ENCODE measurements around the gene ITGB1.
A peak's percentile ranks its signal among the peaks of the same experiment; 100 is the strongest.

ITGB1 gene

GRCh38 chr10:32959006-32959920, 1.2 kb upstream of the ITGB1 start:
- Histone ChIP-seq H3K9me3 (no peaks in the 10 kb centered on the region), H3K4me1 (peaks cover 6% of the 10 kb centered on the region), H3K36me3 (peaks cover 3% of the 10 kb centered on the region; the same call in 1 of the 2 replicates), H3K27me3 (no peaks in the 10 kb centered on the region), H3K4me3 (ENCODE audit: low read depth, low read length) (peak overlapping the region; percentile 96)
- TF ChIP-seq CTCF (IDR thresholded peaks at IDR 0.05; ENCODE audit: low read depth, low read length), result no peak
- no peak for DNase-seq

DNA sequence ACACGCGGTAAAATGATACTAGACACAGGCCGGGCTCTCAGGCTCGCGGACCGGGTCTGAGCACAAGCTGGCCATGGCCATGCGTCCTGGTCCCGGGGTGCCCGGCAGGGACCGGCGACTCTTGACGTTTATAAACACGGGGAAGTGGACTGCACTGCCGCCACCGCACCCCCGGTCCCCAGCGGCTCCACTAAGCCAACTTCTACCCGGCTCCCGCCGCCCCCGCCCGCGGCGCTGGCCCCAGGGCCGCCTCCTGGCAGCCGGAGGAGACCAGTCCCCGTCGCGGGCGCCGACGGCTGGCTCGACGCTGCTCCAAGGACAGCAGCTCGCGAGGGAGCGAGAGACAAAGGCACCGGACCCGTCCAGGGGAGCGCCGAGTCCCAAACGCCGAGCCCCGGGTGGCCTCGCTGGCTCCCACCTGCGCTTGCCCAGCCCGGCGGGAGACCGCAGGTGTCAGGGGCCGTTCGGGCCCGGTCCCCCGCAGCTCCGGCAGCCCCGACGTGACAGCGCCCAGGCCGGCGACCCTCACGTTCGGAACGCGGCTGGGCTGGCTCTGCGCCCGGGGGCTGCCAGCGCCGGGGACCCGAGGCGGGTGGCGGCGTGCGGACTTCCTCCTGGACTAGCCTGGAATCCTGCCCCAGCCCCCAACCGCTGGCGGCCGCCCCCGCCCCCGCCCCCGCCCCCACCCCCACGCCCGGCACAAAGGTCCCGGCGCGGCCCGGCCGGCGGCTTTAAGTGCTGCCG, 517 bp downstream of the ITGB1 start:
- DNase-seq, result peak; percentile 52
- Histone ChIP-seq H3K36me3 (peaks cover 3% of the 10 kb centered on the region; the same call in 1 of the 2 replicates), H3K4me3 (ENCODE audit: low read depth, low read length) (peak overlapping the region; percentile 96), H3K27me3 (no peaks in the 10 kb centered on the region), H3K4me1 (peaks cover 6% of the 10 kb centered on the region), H3K9me3 (no peaks in the 10 kb centered on the region)
- no peak for TF ChIP-seq CTCF (IDR thresholded peaks at IDR 0.05; ENCODE audit: low read depth, low read length)

DNA sequence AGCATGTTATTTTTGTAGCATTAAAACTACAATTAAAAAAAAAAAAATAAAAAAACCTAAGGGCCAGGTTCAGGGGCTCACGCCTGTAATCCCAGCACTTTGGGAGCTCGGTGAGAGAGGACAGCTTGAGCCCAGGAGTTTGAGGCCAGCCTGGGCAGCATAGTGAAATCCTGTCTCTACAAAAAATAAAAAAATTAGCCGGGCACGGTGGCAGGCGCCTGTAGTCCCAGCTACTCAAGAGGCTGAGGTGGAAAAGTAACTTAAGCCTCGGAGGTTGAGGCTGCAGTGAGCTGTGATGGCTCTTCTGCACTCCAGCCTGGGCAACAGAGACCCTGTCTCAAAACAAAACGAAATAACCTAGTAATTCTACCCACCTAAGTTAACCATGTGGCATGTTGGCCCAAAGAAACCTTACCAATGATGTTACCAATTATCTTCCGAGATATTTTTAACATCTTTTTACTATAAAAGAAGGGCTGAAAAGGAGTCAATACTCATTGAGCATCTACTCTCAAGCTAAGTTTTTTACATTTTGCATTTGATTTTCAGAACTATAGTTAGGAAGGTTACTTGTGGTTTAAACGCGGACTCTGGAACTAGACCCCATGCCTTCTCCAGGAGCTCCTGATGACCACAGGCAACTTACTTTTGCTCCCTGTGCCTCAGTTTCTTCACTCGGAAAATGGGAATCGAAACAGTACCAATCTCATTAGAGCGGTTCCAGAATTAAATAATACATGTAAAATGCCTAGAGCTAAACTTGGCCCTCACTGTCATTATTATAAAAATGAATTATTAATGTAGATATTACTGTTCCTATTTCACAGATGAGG, 1.4 kb downstream of the ITGB1 start:
- TF ChIP-seq CTCF (IDR thresholded peaks at IDR 0.05; ENCODE audit: low read depth, low read length), result no peak
- H3K4me1 ChIP-seq, result peaks cover 6% of the 10 kb centered on the region

GRCh38 chr10:32955790-32956189, 2.2 kb downstream of the ITGB1 start:
- no peaks in the 10 kb centered on the region for H3K27me3 ChIP-seq
- peaks cover 3% of the 10 kb centered on the region; the same call in 1 of the 2 replicates for H3K36me3 ChIP-seq
- H3K4me3 ChIP-seq (ENCODE audit: low read depth, low read length), result peak overlapping the region; percentile 96
- DNase-seq, result no peak
- no peaks in the 10 kb centered on the region for H3K9me3 ChIP-seq
- no peak for TF ChIP-seq CTCF (IDR thresholded peaks at IDR 0.05; ENCODE audit: low read depth, low read length)
- H3K4me1 ChIP-seq, result peaks cover 6% of the 10 kb centered on the region

More for the DNA sequence above, 1.4 kb downstream of the ITGB1 start:
- H3K4me3 ChIP-seq (ENCODE audit: low read depth, low read length), result peak overlapping the region; percentile 96
- peaks cover 3% of the 10 kb centered on the region; the same call in 1 of the 2 replicates for H3K36me3 ChIP-seq
- no peaks in the 10 kb centered on the region for H3K27me3 ChIP-seq
- DNase-seq, result no peak
- no peaks in the 10 kb centered on the region for H3K9me3 ChIP-seq

DNA sequence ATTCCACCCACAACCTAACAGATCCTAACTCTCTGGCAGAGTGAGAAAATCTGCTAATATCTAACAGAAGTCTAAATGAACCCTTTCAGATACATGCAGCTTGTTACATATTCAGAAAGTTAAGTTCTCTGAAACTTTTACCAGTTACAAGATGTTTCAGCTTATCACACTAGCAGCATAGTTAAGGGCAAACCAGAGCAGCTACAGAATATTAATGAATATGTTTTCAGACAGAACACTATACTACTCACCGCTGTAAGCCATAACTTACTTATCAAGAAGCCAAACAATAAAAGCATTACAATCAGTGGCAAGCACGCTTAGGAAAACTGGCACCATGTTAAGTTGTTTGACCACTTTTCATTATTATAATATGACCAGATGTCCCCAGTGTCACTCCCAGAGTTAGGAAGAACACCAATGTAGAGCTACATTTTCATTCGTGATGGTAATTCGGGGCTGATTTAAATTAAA, 2.7 kb downstream of the ITGB1 start:
- peaks cover 3% of the 10 kb centered on the region; the same call in 1 of the 2 replicates for H3K36me3 ChIP-seq
- no peaks in the 10 kb centered on the region for H3K27me3 ChIP-seq
- no peak for DNase-seq
- TF ChIP-seq CTCF (IDR thresholded peaks at IDR 0.05; ENCODE audit: low read depth, low read length), result no peak
- no peaks in the 10 kb centered on the region for H3K9me3 ChIP-seq
- H3K4me3 ChIP-seq (ENCODE audit: low read depth, low read length), result peak overlapping the region; percentile 96
- H3K4me1 ChIP-seq, result peaks cover 4% of the 10 kb centered on the region
